Mammary epithelial cell (primary cell): ENCODE data around the gene SESTD1.

Source experiments
- CTCF ChIP-seq, 2 donors: IDR thresholded peaks in 1 of 2; conservative IDR thresholded peaks in 1 of 2; 2 replicates each; pipeline ENCODE4 v1.5.1; 2011 to 2012; ENCODE audit warnings: inconsistent platforms in 2 of 2, low read length in 2 of 2, mild to moderate bottlenecking in 2 of 2, control low read depth in 1 of 2, low read depth in 1 of 2; ENCODE audit not compliant: insufficient read depth in 1 of 2; ENCODE audit errors: extremely low read depth in 1 of 2
- EZH2 ChIP-seq: IDR thresholded peaks from 2 replicates; pipeline ENCODE4 v1.6.1; 2012; ENCODE audit warnings: low read length, inconsistent platforms, borderline replicate concordance

GRCh38 chr2:179201869-179202268 lies 62.8 kb downstream of the SESTD1 start:
- TF ChIP-seq CTCF (conservative IDR thresholded peaks at IDR 0.05 in 1 of 2, IDR thresholded peaks at IDR 0.05 in 1 of 2; ENCODE audit: extremely low read depth in 1 of 2, insufficient read depth in 1 of 2, low read depth in 1 of 2, low read length in 2 of 2) (no peak), EZH2 (no peak)
